SJCRH30 (cell line): ENCODE data around the gene PTPN4. TPM values are rescaled to one million over a fixed set of nuclear protein-coding genes. Genes with fewer than 3 reads are reported as not detected.

Experiments
- DNase-seq, 2 experiments: peaks; one replicate each; pipeline ENCODE4 v3.0.0-alpha.2; 2015 to 2020
- H3K27ac ChIP-seq: fragments of 250-450 bp; sonication (Bioruptor Pico); 2 replicates; pipeline ENCODE4 v1.5.1; 2020; ENCODE audit warnings: mild to moderate bottlenecking, moderate library complexity
- H3K27me3 ChIP-seq: fragments of 250-450 bp; sonication (Bioruptor Pico); 2 replicates; pipeline ENCODE4 v1.5.1; 2020; ENCODE audit warnings: mild to moderate bottlenecking, moderate library complexity
- H3K36me3 ChIP-seq: fragments of 250-450 bp; sonication (Bioruptor Pico); 2 replicates; pipeline ENCODE4 v1.5.1; 2020; ENCODE audit warnings: mild to moderate bottlenecking, moderate library complexity
- H3K4me1 ChIP-seq: fragments of 250-450 bp; sonication (Bioruptor Pico); 2 replicates; pipeline ENCODE4 v1.5.1; 2020; ENCODE audit warnings: mild to moderate bottlenecking, moderate library complexity
- H3K4me3 ChIP-seq: fragments of 250-450 bp; sonication (Bioruptor Pico); 2 replicates; pipeline ENCODE4 v1.5.1; 2020; ENCODE audit warnings: mild to moderate bottlenecking, moderate library complexity
- H3K9me3 ChIP-seq: fragments of 250-450 bp; sonication (Bioruptor Pico); replicated peaks from 2 replicates; pipeline ENCODE4 v1.5.1; 2020; ENCODE audit warnings: mild to moderate bottlenecking, moderate library complexity
- total RNA-seq: library from RNA; depleted of rRNA; stranded (reverse); fragments of >200 nt; shearing (Covaris generic); gene quantifications from 2 replicates; pipeline ENCODE4 v1.2.3, GENCODE V29; 2014

PTPN4 gene
- total RNA-seq, 1 experiment from 2014 or later: 30.8 TPM

DNA sequence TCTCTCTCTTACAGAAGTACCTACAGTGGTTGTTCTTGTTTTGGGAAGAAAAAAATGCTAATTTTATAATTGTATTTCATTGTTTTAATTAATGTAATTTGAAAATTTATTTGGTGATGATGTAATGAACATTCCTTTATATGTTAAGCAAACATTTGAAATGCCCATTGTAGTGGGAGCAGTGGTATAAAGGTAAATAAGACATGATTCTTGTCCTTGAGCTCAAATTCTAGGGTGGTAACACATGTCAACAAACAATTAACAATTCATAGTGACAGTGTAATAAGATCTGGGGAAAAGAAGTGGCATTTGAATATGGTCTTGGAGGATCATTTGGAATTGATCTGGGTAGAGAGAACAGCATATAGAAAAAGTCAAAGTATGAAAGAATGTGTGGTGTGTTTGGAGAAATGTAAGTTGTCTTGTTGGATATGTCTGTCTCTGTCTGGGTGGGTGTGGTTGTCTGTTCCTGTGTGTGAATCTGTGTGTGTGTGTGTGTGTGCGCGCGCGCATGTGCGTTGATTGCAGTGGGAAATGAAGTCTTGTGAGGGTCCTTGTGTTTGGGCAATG lies 5.8 kb downstream of the PTPN4 start:
- Histone ChIP-seq H3K4me1 (no peaks in the 10 kb centered on the region), H3K27me3 (no peaks in the 10 kb centered on the region), H3K27ac (no peak overlapping the region), H3K36me3 (no peaks in the 10 kb centered on the region), H3K4me3 (no peak overlapping the region), H3K9me3 (no peaks in the 10 kb centered on the region)
- no peak for DNase-seq

DNA sequence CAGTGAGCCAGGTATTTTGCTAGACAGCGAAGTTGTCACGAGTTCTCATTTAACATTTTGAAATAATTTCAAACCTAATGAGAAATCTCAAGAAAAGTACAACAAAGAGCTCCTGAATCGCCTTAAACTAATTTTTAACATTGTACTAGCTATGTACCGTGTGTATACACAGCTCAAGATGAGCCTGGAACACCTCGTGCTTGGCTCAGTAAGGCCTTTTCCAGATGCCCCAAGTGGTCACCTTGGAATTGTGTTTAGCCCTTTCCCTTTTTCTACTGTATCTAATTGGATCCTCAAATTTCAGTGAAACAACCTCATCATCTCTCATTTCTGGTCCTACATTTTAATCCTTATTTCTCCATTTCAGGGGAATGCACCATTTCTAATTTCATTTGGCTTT lies 7.2 kb downstream of the PTPN4 start:
- H3K4me3 ChIP-seq: no peak overlapping the region

DNA sequence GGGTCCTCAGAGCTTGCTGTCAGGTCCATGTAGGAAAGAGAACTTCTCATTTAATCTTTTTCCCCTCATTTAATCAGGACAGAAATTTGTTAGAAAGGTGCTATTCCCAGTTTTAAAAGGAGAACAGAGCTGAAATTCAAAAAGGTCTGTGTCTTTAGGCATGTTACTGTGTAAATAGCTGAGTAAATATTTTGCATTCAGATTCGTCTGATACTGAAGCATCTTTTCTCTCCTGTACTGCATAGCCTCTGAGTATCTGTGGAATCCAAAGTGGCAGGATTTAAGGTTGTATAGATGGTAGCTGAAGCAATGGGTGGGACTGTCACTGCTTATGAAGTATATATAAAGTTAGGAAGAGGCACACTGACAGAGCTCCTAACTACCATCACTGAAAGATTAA lies 9.0 kb downstream of the PTPN4 start:
- H3K4me3 ChIP-seq: no peak overlapping the region
- no peaks in the 10 kb centered on the region for H3K36me3 ChIP-seq
- DNase-seq: no peak
- no peak overlapping the region for H3K27ac ChIP-seq
- no peaks in the 10 kb centered on the region for H3K9me3 ChIP-seq
- H3K27me3 ChIP-seq: no peaks in the 10 kb centered on the region
- no peaks in the 10 kb centered on the region for H3K4me1 ChIP-seq

More for the DNA sequence above, 7.2 kb downstream of the PTPN4 start:
- no peaks in the 10 kb centered on the region for H3K4me1 ChIP-seq
- no peak overlapping the region for H3K27ac ChIP-seq
- H3K36me3 ChIP-seq: no peaks in the 10 kb centered on the region
- no peaks in the 10 kb centered on the region for H3K27me3 ChIP-seq
- no peaks in the 10 kb centered on the region for H3K9me3 ChIP-seq
- DNase-seq: no peak

- H3K27ac ChIP-seq: no peak overlapping the region
- no peak for DNase-seq
- H3K4me3 ChIP-seq: no peak overlapping the region
- no peaks in the 10 kb centered on the region for H3K9me3 ChIP-seq
- no peaks in the 10 kb centered on the region for H3K4me1 ChIP-seq
- no peaks in the 10 kb centered on the region for H3K27me3 ChIP-seq
- no peaks in the 10 kb centered on the region for H3K36me3 ChIP-seq
These were observed 9.9 kb downstream of the PTPN4 start for GRCh38 chr2:119769645-119770044.

DNA sequence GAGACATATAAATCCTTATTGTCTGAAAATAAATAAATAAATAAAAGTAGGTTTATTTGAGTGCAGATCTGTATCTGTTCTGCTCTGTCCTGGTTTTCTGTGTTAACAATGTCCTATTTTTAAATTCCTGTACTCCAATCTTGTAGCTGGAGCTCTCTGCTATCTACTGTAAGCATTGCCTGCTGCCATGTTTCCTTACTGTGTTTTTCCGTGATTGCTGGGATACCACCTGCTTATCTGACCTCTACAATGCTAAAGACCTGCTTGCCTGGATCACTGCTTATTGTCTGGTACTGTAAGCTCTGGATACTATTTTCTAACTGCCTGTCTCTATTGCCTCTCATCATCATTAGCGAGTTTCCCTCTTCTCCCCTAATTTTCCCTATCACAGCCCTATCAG lies 11.6 kb downstream of the PTPN4 start:
- Histone ChIP-seq H3K27ac (no peak overlapping the region), H3K27me3 (no peaks in the 10 kb centered on the region), H3K9me3 (no peaks in the 10 kb centered on the region), H3K36me3 (no peaks in the 10 kb centered on the region), H3K4me1 (no peaks in the 10 kb centered on the region), H3K4me3 (no peak overlapping the region)
- DNase-seq: no peak

DNA sequence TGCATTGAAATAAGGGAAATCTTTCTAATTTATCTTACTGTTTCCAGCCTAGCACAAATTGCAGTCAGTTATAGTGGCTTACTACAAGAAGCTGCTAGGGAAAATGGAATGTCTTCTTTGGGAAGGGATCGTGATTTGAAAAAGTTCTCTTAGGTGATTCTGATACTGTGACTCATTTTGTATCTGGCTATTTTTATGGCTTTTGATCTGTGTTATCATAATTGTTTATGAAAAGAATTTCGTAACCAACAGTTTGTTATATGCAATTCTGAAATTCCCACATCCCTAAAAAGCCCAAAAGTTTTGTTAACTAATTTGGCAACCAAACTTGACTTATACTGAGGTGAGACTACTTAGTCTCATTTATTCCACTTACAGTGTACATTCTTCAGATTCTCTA lies 12.4 kb downstream of the PTPN4 start:
- no peaks in the 10 kb centered on the region for H3K4me1 ChIP-seq
- H3K9me3 ChIP-seq: no peaks in the 10 kb centered on the region
- H3K27me3 ChIP-seq: no peaks in the 10 kb centered on the region
- H3K4me3 ChIP-seq: no peak overlapping the region
- DNase-seq: no peak
- H3K36me3 ChIP-seq: no peaks in the 10 kb centered on the region
- no peak overlapping the region for H3K27ac ChIP-seq

DNA sequence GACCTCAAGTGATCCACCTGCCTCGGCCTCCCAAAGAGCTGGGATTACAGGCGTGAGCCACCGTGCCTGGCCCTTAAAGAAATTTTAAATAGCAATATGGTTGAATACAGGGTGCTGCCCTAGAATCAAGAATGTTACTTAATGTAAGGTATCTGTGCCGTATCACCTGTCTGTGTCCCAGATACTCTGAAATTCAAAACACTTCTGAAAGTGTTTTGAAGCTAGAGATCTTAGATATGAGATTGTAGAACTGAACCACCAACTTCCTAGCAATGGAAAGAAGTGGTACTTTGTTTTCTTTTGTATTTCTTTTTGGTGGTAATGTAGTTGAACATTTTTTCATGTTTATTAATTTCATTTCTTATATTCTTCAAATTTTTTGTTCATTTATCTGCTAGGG lies 13.0 kb downstream of the PTPN4 start:
- no peaks in the 10 kb centered on the region for H3K27me3 ChIP-seq
- H3K9me3 ChIP-seq: no peaks in the 10 kb centered on the region
- H3K36me3 ChIP-seq: no peaks in the 10 kb centered on the region
- H3K27ac ChIP-seq: no peak overlapping the region
- H3K4me1 ChIP-seq: no peaks in the 10 kb centered on the region
- H3K4me3 ChIP-seq: no peak overlapping the region
- no peak for DNase-seq

- no peak overlapping the region for H3K27ac ChIP-seq
- no peaks in the 10 kb centered on the region for H3K4me1 ChIP-seq
- H3K4me3 ChIP-seq: no peak overlapping the region
- no peaks in the 10 kb centered on the region for H3K36me3 ChIP-seq
- no peak for DNase-seq
- H3K9me3 ChIP-seq: no peaks in the 10 kb centered on the region
- no peaks in the 10 kb centered on the region for H3K27me3 ChIP-seq
These were observed 14.3 kb downstream of the PTPN4 start for GRCh38 chr2:119774026-119774425.

DNA sequence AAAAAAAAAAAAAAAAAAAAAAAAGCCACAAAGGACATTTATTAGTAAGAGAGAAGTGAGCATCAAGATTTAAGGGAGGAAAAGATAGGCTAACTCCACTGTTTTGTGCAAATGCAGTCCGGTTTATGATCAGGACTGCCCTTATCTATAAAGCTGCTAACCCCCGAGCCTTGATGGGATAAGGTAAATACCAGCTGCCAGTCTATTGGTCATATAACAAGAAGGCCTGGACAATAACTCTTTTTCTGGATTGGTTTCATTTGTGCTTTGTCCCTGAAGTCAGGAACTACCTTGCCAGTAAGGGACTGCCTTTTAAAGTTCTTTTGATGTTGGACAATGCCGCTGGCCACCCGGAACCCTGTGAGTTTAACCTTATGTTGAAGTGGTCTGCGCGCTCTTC lies 15.4 kb downstream of the PTPN4 start:
- H3K9me3 ChIP-seq: no peaks in the 10 kb centered on the region
- H3K27me3 ChIP-seq: no peaks in the 10 kb centered on the region
- no peak overlapping the region for H3K4me3 ChIP-seq
- H3K36me3 ChIP-seq: no peaks in the 10 kb centered on the region
- DNase-seq: no peak
- no peaks in the 10 kb centered on the region for H3K4me1 ChIP-seq
- no peak overlapping the region for H3K27ac ChIP-seq

DNA sequence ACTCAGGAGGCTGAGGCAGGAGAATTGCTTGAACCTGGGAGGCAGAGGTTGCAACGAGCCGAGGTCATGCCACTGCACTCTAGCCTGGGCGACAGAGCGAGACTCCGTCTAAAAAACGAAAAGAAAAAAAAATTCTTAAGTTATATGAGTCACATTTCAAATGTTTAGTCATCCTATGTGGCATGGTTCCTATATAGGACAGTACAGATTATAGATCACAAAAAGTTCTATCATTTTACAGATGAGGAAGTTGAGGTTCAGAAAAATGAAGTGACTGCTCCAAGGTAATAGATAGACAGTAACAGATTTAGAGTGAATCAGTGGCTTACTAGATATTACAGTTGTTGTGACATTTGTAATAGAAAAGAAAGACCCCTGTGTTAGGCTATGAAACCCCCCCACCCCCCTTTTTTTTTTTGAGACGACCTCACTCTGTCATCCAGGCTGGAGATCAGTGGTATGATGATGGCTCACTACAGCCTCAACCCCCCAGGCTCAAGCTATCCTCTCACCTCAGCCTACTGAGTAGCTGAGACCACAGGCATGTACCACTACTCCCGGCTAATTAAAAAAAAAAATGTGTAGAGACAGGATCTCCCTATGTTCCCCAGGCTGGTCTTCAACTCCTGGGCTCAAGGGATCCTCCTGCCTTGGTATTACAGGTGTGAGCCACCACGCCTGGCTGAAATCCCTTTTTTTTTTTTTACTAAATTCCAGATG lies 22.7 kb downstream of the PTPN4 start:
- no peak for DNase-seq
- Histone ChIP-seq H3K36me3 (no peaks in the 10 kb centered on the region), H3K4me3 (no peak overlapping the region), H3K27me3 (no peaks in the 10 kb centered on the region), H3K4me1 (no peaks in the 10 kb centered on the region), H3K9me3 (no peaks in the 10 kb centered on the region), H3K27ac (no peak overlapping the region)

DNA sequence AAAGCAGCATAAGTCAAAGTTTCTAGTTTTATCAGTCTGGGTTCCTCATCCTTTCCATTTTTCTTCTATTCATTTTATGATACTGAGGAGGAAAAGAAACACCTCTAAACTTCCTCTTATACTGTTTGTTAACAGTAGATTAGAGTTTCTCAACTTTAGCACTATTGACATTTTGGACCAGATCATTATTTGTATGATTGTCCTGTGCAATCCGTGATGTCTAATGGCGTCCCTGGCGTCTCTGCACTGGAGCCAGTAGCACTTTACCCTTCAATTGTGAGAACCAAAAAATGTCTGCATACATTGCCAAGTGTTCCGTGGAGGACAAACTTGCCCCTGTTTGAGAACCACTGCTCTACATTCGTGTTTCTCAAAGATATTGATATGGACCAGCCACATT lies 25.2 kb downstream of the PTPN4 start:
- no peak for DNase-seq

DNA sequence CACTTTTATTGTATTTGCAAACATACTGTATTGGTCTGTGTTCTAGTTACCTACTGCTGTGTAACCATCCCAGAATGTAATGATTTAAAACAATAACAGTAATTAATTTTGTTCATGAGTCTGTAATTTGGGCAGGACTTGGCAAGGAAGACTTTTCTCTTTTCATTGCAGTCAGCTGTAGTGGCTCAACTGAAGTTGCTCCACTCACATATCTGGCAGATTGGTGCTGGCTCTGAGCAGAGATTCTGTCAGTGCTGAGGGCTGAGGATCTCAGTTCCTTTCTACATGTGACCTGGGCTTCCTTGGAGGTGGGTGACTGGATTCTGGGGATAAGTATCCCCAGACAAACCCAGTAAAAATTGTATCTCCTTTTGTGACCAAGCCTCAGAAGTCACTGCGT lies 26.6 kb downstream of the PTPN4 start:
- H3K4me1 ChIP-seq: no peaks in the 10 kb centered on the region
- no peak overlapping the region for H3K4me3 ChIP-seq
- H3K9me3 ChIP-seq: peaks cover 4% of the 10 kb centered on the region
- no peak for DNase-seq
- H3K36me3 ChIP-seq: no peaks in the 10 kb centered on the region
- no peak overlapping the region for H3K27ac ChIP-seq
- no peaks in the 10 kb centered on the region for H3K27me3 ChIP-seq

More for the DNA sequence above, 25.2 kb downstream of the PTPN4 start:
- Histone ChIP-seq H3K27me3 (no peaks in the 10 kb centered on the region), H3K27ac (no peak overlapping the region), H3K36me3 (no peaks in the 10 kb centered on the region), H3K4me1 (no peaks in the 10 kb centered on the region), H3K9me3 (no peaks in the 10 kb centered on the region), H3K4me3 (no peak overlapping the region)

- Histone ChIP-seq H3K9me3 (peaks cover 4% of the 10 kb centered on the region), H3K36me3 (no peaks in the 10 kb centered on the region), H3K27ac (no peak overlapping the region), H3K27me3 (no peaks in the 10 kb centered on the region), H3K4me3 (no peak overlapping the region), H3K4me1 (no peaks in the 10 kb centered on the region)
- no peak for DNase-seq
These were observed 29.0 kb downstream of the PTPN4 start for GRCh38 chr2:119788752-119789151.

DNA sequence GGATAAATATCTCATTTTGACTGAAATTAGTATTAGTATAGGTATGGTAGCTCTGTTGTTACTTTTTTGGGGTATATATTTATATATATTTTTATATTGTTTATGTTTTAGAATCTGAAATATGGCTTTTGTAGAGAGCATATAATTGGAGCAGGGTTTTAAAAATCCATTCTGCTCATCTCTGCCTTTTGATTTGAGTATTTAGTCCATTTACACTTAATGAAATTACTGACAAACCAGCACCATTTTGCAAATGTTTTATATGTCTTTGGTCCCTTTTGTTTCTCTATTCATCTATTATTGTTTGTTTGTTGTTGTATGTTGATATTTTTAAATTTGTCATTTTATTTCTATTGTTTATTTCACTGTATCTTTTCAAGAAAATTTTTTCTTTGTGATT lies 30.7 kb downstream of the PTPN4 start:
- Histone ChIP-seq H3K27me3 (no peaks in the 10 kb centered on the region), H3K4me3 (no peak overlapping the region), H3K27ac (no peak overlapping the region), H3K36me3 (no peaks in the 10 kb centered on the region), H3K9me3 (peaks cover 4% of the 10 kb centered on the region), H3K4me1 (no peaks in the 10 kb centered on the region)
- no peak for DNase-seq

GRCh38 chr2:119792907-119793312 lies 33.2 kb downstream of the PTPN4 start:
- no peaks in the 10 kb centered on the region for H3K4me1 ChIP-seq
- H3K4me3 ChIP-seq: no peak overlapping the region
- no peak overlapping the region for H3K27ac ChIP-seq
- no peaks in the 10 kb centered on the region for H3K36me3 ChIP-seq
- no peak for DNase-seq
- H3K9me3 ChIP-seq: peaks cover 4% of the 10 kb centered on the region
- no peaks in the 10 kb centered on the region for H3K27me3 ChIP-seq

- Histone ChIP-seq H3K27ac (no peak overlapping the region), H3K27me3 (no peaks in the 10 kb centered on the region), H3K9me3 (peaks cover 4% of the 10 kb centered on the region), H3K4me3 (no peak overlapping the region), H3K4me1 (no peaks in the 10 kb centered on the region), H3K36me3 (no peaks in the 10 kb centered on the region)
- no peak for DNase-seq
These were observed 34.5 kb downstream of the PTPN4 start for GRCh38 chr2:119794237-119794636.
